IMR-90 (cell line): Measurements from ENCODE around the gene ZNF835.
A peak's percentile ranks its signal among the peaks of the same experiment; 100 is the strongest.

Experiments used
- CEBPB ChIP-seq: IDR thresholded peaks from 2 replicates; pipeline ENCODE4 v1.6.1; 2012; ENCODE audit warnings: low read depth, low read length, improper control_type of control experiment
- FOS ChIP-seq: fragments of 150-350 bp; IDR thresholded peaks from 2 replicates; pipeline ENCODE4 v1.6.1; 2016; ENCODE audit warnings: low read depth, low read length
- MAFK ChIP-seq: IDR thresholded peaks from 2 replicates; pipeline ENCODE4 v1.6.1; 2012; ENCODE audit warnings: low read depth, low read length, improper control_type of control experiment
- MXI1 ChIP-seq: IDR thresholded peaks from 2 replicates; pipeline ENCODE4 v1.6.1; 2012; ENCODE audit warnings: low read depth, mild to moderate bottlenecking, low read length, moderate library complexity, borderline replicate concordance
- POLR2A ChIP-seq: IDR thresholded peaks from 2 replicates; pipeline ENCODE4 v1.6.1; 2012; ENCODE audit warnings: mild to moderate bottlenecking, low read depth, low read length
- RAD21 ChIP-seq: IDR thresholded peaks from 2 replicates; pipeline ENCODE4 v1.6.1; 2012; ENCODE audit warnings: low read length, improper control_type of control experiment
- RCOR1 ChIP-seq: IDR thresholded peaks from 2 replicates; pipeline ENCODE4 v1.6.1; 2012; ENCODE audit warnings: mild to moderate bottlenecking, low read length, improper control_type of control experiment; ENCODE audit not compliant: insufficient replicate concordance
- RFX5 ChIP-seq: IDR thresholded peaks from 2 replicates; pipeline ENCODE4 v1.8.0; 2012; ENCODE audit warnings: low read depth, mild to moderate bottlenecking, low read length, moderate library complexity
- SMC3 ChIP-seq: fragments of 150-350 bp; IDR thresholded peaks from 2 replicates; pipeline ENCODE4 v1.6.1; 2016; ENCODE audit warnings: low read depth, mild to moderate bottlenecking, antibody characterized with exemption, low read length, moderate library complexity
- TF ChIP-seq, protein P1 (sequence below): conservative IDR thresholded peaks from 2 replicates; pipeline ENCODE4 v1.5.1; 2012; ENCODE audit warnings: mild to moderate bottlenecking, low read depth, low read length, improper control_type of control experiment
- TF ChIP-seq, protein P2 (sequence below): fragments of 150-350 bp; IDR thresholded peaks from 2 replicates; pipeline ENCODE4 v1.6.1; 2017; ENCODE audit warnings: mild to moderate bottlenecking, antibody characterized with exemption, low read length, low read depth
- TF ChIP-seq, protein P3 (sequence below): fragments of 150-350 bp; IDR thresholded peaks from 2 replicates; pipeline ENCODE4 v1.6.1; 2016; ENCODE audit warnings: low read depth, mild to moderate bottlenecking, low read length, moderate library complexity, borderline replicate concordance

DNA sequence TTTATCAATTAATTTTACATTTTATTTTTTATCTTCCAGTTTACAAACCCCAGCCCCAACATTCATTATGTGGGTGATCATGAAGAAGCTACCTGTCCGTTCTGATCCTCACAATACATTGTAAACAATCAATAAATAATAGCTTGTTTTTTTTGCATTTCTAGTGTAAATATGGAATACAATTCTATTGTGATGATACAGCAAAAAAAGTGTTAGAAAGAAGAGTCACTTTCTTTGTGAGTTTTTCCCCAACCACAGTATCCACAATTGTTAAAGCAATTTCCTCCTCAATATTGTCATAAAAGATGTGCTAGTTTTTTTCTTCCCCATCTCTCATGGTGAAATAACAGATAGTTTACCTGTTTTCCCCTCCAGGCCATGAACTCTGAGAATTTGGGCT lies 30.3 kb upstream of the ZNF835 start:
- no peak for TF ChIP-seq POLR2A
- TF ChIP-seq, protein P1, sequence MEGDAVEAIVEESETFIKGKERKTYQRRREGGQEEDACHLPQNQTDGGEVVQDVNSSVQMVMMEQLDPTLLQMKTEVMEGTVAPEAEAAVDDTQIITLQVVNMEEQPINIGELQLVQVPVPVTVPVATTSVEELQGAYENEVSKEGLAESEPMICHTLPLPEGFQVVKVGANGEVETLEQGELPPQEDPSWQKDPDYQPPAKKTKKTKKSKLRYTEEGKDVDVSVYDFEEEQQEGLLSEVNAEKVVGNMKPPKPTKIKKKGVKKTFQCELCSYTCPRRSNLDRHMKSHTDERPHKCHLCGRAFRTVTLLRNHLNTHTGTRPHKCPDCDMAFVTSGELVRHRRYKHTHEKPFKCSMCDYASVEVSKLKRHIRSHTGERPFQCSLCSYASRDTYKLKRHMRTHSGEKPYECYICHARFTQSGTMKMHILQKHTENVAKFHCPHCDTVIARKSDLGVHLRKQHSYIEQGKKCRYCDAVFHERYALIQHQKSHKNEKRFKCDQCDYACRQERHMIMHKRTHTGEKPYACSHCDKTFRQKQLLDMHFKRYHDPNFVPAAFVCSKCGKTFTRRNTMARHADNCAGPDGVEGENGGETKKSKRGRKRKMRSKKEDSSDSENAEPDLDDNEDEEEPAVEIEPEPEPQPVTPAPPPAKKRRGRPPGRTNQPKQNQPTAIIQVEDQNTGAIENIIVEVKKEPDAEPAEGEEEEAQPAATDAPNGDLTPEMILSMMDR = no peak
- no peak for TF ChIP-seq RFX5
- TF ChIP-seq CEBPB = no peak
- TF ChIP-seq RAD21 = no peak
- TF ChIP-seq RCOR1 = no peak
- no peak for TF ChIP-seq SMC3
- TF ChIP-seq, protein P2, sequence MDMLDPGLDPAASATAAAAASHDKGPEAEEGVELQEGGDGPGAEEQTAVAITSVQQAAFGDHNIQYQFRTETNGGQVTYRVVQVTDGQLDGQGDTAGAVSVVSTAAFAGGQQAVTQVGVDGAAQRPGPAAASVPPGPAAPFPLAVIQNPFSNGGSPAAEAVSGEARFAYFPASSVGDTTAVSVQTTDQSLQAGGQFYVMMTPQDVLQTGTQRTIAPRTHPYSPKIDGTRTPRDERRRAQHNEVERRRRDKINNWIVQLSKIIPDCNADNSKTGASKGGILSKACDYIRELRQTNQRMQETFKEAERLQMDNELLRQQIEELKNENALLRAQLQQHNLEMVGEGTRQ = no peak
- TF ChIP-seq, protein P3, sequence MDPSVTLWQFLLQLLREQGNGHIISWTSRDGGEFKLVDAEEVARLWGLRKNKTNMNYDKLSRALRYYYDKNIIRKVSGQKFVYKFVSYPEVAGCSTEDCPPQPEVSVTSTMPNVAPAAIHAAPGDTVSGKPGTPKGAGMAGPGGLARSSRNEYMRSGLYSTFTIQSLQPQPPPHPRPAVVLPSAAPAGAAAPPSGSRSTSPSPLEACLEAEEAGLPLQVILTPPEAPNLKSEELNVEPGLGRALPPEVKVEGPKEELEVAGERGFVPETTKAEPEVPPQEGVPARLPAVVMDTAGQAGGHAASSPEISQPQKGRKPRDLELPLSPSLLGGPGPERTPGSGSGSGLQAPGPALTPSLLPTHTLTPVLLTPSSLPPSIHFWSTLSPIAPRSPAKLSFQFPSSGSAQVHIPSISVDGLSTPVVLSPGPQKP = no peak
- TF ChIP-seq FOS = no peak
- peak; percentile 74 for TF ChIP-seq MAFK
- no peak for TF ChIP-seq MXI1
